Dermis blood vessel endothelial cell (primary cell): ENCODE results near the gene ZNF101. TPM values are rescaled to one million over a fixed set of nuclear protein-coding genes. Genes with fewer than 3 reads are reported as not detected.
A peak's percentile ranks its signal among the peaks of the same experiment; 100 is the strongest.

Experiments
- DNase-seq: peaks from one replicate; pipeline ENCODE4 v3.0.0; 2010
- total RNA-seq: library from RNA; depleted of rRNA; stranded (reverse); fragments of >200 nt; gene quantifications from 2 replicates; pipeline ENCODE4 v1.2.3, GENCODE V29; 2014

Gene ZNF101
- total RNA-seq: 15.9 and 20.4 TPM in 2 replicates

- DNase-seq: peak; percentile 95
Observed at GRCh38 chr19:19668230-19669012, at the start of gene ZNF101. Gene ZNF101 (plus strand): TSS chr19:19668839. CDS start chr19:19668964, 125 bp downstream.

DNA sequence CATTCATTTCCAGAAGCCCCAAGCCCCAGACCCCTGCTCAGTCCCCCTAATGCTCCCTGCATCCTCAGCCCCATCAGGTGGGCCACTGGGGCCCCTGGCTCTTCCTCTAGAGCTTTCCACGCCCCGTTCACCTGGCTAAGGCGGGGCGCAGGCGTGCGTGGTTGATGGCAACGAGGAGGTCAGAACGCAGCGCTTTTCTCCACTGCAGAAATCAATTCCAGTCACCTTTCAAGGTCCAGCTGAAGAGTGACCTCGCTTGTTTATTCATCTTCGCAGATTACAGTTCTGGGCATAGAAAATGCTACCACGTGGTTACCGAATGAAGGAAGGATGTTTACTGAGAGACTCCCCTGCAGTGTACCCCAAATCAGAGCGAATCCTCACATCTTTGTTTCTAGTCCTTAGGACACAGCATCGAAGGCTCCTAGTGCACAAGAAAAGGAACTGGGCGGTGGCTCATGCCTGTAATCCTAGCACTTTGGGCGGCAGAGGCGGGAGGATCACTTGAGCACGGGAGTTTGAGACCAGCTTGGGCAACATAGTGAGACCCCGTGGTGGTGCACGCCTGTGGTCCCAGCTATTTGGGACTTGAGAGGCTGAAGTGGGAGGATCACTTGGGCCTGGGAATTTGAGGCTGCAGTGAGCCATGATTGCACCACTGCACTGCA, 49.3 kb upstream of the ZNF101 start:
- no peak for DNase-seq

- DNase-seq: no peak
Observed at GRCh38 chr19:19619849-19620210, 48.8 kb upstream of the ZNF101 start.

GRCh38 chr19:19623383-19623782, 45.3 kb upstream of the ZNF101 start:
- no peak for DNase-seq

- DNase-seq: no peak
Observed at GRCh38 chr19:19624032-19624570, 44.5 kb upstream of the ZNF101 start.

- DNase-seq: no peak
Observed at GRCh38 chr19:19626516-19627472, 41.8 kb upstream of the ZNF101 start.

GRCh38 chr19:19627621-19628500, 40.8 kb upstream of the ZNF101 start, which contains the start of gene LPAR2:
Gene LPAR2 (minus strand): TSS chr19:19628220. CDS start chr19:19627275, 945 bp downstream.
- no peak for DNase-seq

DNA sequence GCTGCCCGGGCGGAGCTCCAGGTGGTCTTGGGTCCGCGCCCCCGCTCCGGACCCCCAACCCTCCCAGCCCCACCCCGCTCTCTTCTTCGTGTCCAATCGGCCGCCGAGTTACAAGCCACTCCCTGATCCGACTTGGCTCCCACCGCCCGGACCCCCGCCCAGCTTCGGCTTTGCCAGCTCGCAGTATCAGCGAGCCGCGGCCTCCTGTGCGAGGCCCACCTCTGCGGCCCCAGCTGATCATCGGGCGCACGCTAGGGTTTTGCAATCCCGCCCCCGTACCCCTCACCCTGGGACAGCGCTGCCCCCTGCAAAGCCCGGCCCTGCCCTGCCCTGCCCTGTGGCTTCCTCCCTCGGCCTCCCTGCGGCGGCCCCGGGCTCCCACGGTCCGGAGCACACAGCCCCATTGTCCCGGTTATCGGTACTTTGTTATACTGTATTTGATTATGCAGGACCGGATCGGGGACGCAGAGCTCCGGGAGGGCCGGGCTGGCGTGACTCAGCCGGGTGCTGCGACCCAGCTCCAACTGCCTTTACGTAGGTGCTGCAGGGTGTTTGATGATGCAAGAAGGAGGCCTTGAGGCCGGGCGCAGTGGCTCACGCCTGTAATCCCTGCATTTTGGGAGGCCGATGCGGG, 40.0 kb upstream of the ZNF101 start:
- no peak for DNase-seq

DNA sequence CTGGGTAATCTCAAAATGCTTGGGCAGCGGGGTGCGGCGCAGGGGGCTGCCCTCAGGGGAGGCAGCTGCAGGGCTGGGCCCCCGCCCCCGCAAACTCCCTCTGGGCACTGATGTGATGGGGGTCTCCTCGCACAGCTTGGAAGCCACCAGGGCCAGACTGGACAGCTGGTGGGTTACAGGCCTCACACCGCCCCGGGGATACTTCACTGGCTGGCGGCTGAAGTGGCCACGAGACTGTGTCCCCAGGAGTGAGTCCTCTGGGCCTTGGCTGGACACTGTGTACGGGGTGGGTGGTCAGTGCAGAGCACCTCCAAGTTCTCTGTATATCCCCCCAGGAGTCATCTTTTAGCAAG, 38.6 kb upstream of the ZNF101 start:
- no peak for DNase-seq

DNA sequence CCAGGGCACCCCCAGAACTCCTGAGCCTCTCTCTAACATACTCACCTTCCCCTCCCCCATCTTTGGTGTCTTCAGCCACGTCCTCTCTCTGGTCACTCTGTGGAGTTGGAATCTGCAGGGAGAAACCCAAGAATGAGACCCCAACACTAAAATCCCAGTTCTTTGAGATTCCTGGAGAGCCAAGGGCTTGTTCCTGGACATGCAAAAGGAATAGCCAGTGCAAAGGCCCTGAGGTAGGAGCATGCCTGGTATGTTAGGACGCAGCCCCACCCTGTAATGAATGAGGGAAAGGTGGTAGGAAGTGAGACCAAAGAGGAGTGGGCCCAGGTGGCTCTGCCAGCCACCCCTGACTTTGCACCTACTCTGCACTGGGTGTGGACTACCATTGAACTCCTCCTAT, 38.2 kb upstream of the ZNF101 start:
- no peak for DNase-seq

DNA sequence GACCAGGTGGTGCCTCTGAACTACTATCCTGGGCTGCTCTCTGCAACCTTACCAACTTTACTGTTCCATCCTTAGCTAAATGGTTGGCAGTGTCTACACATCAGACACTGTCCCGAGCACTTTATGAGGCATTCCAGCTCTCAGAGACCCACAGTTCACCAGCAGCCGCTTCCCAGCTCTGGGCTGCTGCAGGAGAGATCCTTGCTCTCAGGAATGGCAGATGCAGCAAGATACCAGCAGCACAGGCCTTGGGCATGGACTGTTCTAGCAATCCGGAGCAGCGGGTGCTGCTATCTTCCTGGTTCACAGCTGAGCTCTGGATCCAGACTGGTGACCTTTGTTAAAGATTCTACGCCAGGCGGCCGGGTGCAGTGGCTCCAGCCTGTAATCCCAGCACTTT, 37.3 kb upstream of the ZNF101 start:
- DNase-seq: no peak

DNA sequence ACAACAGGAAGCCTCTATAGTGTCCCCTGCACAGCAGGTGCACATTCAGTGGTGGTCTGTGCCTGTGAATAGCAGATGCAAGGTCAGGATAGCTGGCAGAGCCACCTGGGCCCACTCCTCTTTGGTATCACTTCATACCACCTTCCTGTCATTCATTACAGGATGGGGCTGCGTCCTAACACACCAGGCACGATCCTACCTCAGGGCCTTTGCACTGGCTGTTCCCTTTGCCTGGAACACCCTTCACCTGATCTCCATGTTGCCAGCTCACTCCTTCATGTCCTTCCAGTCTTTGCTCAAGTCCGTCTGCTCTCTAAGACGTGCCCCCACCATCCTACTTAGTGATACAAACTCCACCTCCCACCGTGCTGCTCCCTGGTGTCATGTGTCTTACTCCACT, 36.0 kb upstream of the ZNF101 start:
- DNase-seq: no peak

DNA sequence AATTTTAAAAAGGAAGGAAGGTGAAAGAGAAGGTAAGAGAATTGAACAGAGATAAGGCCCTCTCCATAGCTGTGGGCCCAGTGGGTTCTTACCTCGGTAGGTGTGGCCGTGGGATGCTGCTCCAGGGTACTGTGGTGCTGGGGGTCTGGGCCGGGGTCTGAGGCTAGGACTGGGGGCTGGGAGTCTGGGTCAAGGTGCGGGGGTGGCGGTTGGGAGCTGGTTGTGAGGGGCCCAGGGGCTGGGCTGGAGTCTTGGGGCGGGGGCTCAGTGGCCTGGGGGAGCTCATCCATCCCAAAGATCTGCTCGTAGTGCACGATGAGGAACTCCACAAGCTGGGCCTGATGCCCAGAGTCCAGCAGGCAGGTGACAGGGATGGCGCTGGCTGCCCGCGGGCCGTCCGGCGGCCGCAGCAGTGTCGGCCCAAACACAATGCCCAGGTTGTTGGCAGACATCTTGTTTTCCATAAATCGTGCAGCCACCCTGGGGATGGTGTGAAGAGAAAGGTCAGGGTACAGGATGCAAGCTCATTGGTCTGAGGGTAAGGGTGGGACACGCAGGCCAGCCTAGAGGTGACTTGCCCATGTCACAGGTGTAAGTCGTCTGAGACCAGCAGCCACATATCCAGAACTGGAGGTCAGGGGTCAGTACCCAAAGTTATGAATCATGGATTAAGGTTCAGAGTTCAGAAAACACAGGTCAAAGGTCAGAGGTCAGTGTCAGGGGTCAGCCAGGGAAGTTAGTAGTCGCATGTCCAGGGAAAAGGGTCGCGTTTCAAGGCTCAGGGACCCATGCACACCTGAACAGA, 34.7 kb upstream of the ZNF101 start:
- DNase-seq: no peak

- DNase-seq: no peak
Observed at GRCh38 chr19:19634516-19635312, 33.9 kb upstream of the ZNF101 start.

DNA sequence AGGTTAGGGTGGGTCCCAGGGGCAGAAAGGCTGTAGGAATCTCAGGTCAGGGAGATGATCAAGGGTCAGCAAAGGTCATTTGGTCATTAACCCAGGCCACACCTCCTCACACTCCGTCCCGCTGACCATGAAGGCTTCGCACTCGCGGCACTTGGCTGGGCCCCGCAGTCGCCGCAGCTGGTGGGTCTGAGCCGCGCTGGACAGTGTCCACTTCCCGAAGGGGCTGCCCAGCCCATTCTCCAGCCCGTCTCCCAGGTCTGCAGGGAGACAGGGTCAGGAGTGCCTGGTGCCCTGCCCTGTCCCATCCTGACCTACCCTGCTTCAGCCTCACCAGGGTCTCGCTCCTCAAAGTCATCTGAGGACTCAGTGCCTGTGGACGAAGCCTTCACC, 33.3 kb upstream of the ZNF101 start:
- DNase-seq: no peak

GRCh38 chr19:19636573-19637185, 32.0 kb upstream of the ZNF101 start:
- DNase-seq: no peak

- no peak for DNase-seq
Observed at GRCh38 chr19:19637186-19637522, 31.5 kb upstream of the ZNF101 start.

DNA sequence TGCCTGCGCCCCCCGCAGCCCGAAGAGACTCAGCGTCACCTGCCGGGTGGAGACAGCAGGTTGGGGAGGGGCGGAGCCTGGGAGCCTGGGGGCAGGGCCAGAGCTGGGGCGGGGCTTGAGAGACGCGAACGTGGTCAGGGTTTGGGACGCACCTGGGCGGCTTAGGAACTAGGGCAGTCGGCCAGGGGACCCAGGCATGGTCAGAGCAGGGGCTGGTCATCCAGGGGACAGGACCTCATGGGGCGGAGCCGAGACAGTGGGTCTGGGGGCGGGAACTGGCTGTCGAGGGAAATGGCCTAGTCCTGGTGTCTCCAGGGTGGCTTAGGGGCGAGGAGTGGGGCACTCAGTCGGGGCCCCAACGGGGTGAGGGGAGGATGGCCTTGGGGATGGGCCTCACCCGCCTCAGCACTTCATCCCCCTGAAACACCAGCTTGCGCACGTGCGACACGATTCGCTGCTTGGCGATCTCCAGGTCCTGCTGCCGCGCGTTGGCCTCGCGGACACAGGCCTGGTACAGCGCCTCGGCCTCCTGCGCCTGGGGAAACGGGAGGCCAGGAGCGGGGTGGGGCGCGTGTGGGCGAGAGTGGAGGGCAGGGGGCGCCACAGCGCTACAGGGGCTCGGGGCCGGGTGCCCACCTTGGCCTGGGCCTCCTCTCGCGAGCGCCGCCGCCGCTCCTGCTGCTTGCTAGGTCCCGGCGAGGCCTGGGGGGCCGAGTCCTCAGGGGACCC, 31.0 kb upstream of the ZNF101 start:
- DNase-seq: no peak
